Thymus (tissue), 14 donors: ENCODE measurements around the gene TRNP1. TPM values are rescaled to one million over a fixed set of nuclear protein-coding genes. Genes with fewer than 3 reads are reported as not detected.
"Not testable (repeated sequence)": the region's sequence is repeated elsewhere in the genome, so short reads cannot be mapped to it uniquely, and the experiment has no call there.

Experiments used
- DNase-seq, 9 donors: peaks; one replicate each; pipeline ENCODE4 v3.0.0-alpha.2; 2013; ENCODE audit warnings: low spot score in 9 of 9, low read depth in 6 of 9, missing footprints in 1 of 9
- H3K27ac ChIP-seq, 2 donors: one replicate each; pipeline ENCODE4 v1.5.1; 2013; ENCODE audit warnings: control low read depth in 1 of 2, low read depth in 1 of 2, low read length in 1 of 2, mild to moderate bottlenecking in 1 of 2, moderate library complexity in 1 of 2
- H3K27me3 ChIP-seq, 2 donors: one replicate each; pipeline ENCODE4 v1.5.1; 2013; ENCODE audit warnings: low read length in 1 of 2; ENCODE audit not compliant: control insufficient read depth in 2 of 2, insufficient read depth in 1 of 2
- H3K36me3 ChIP-seq, 2 donors: one replicate each; pipeline ENCODE4 v1.5.1; 2013; ENCODE audit warnings: low read length in 1 of 2, mild to moderate bottlenecking in 1 of 2, moderate library complexity in 1 of 2; ENCODE audit not compliant: control insufficient read depth in 2 of 2, insufficient read depth in 2 of 2
- H3K4me1 ChIP-seq, 2 donors: one replicate each; pipeline ENCODE4 v1.5.1; 2013; ENCODE audit warnings: low read length in 2 of 2; ENCODE audit not compliant: control insufficient read depth in 2 of 2, insufficient read depth in 2 of 2
- H3K4me3 ChIP-seq, 2 donors: one replicate each; pipeline ENCODE4 v1.5.1; 2013; ENCODE audit warnings: low read length in 2 of 2, control low read depth in 1 of 2, mild to moderate bottlenecking in 1 of 2
- H3K9me3 ChIP-seq, 2 donors: one replicate each; pipeline ENCODE4 v1.5.1; 2013; ENCODE audit warnings: low read length in 1 of 2, mild to moderate bottlenecking in 1 of 2; ENCODE audit not compliant: control insufficient read depth in 2 of 2, insufficient read depth in 1 of 2
- WGBS: extraction: QIAGEN DNeasy Blood & Tissue Kit; methylation state at CpG from one replicate; pipeline ENCODE4 v1.1.7; 2013; 5-methylcytosine and 5-hydroxymethylcytosine counted together
- long read RNA-seq, 10 donors: transcript quantifications; one replicate each; lab custom pipeline, GENCODE V29; 2026
- polyA plus RNA-seq: library from polyadenylated mRNA; stranded (reverse); fragments of 200-250 nt; gene quantifications from one replicate; pipeline ENCODE4 v1.2.3, GENCODE V29; 2013
- total RNA-seq: library from RNA; stranded (reverse); fragments of 120-200 nt; gene quantifications from one replicate; pipeline ENCODE4 v1.2.4, GENCODE V29; 2013
- donor health status: healthy.

The TRNP1 gene, protein sequence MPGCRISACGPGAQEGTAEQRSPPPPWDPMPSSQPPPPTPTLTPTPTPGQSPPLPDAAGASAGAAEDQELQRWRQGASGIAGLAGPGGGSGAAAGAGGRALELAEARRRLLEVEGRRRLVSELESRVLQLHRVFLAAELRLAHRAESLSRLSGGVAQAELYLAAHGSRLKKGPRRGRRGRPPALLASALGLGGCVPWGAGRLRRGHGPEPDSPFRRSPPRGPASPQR
- total RNA-seq (2.3 TPM), polyA plus RNA-seq (11.6 TPM)
- long read RNA-seq, donor 1, result 0 reads
- long read RNA-seq, donor 2, transcript TRNP1-201 (2 exons, 1,958 nt), result major isoform, 5 of 5 reads
- long read RNA-seq, donor 2, partial matches to known transcripts, result 0 of 5 reads
- long read RNA-seq, donor 2, other reads (novel, unspliced or antisense), result 0 of 5 reads
- long read RNA-seq, donor 3, partial matches to known transcripts, result 0 of 1 reads
- long read RNA-seq, donor 3, other reads (novel, unspliced or antisense), result 0 of 1 reads
- long read RNA-seq, donor 4, partial matches to known transcripts, result 0 of 2 reads
- long read RNA-seq, donor 4, other reads (novel, unspliced or antisense), result 0 of 2 reads
- long read RNA-seq, donor 5, partial matches to known transcripts, result 0 of 4 reads
- long read RNA-seq, donor 5, other reads (novel, unspliced or antisense), result 0 of 4 reads
- long read RNA-seq, donor 6, partial matches to known transcripts, result 0 of 1 reads
- long read RNA-seq, donor 6, other reads (novel, unspliced or antisense), result 0 of 1 reads
- long read RNA-seq, donor 7, partial matches to known transcripts, result 0 of 2 reads
- long read RNA-seq, donor 7, other reads (novel, unspliced or antisense), result 0 of 2 reads
- long read RNA-seq, donor 8, partial matches to known transcripts, result 0 of 2 reads
- long read RNA-seq, donor 8, other reads (novel, unspliced or antisense), result 0 of 2 reads
- long read RNA-seq, donor 9, partial matches to known transcripts, result 0 of 1 reads
- long read RNA-seq, donor 9, other reads (novel, unspliced or antisense), result 0 of 1 reads
- long read RNA-seq, donor 10, partial matches to known transcripts, result 0 of 4 reads
- long read RNA-seq, donor 10, other reads (novel, unspliced or antisense), result 0 of 4 reads

- H3K27me3 ChIP-seq, result peaks cover 51 to 80% of the 10 kb centered on the region in 2 donors
- H3K4me1 ChIP-seq, result peaks cover 9 to 37% of the 10 kb centered on the region in 2 donors
- H3K36me3 ChIP-seq, result no peaks in the 10 kb centered on the region
- peak within 1 kb of the TSS in 1 of 2 donors; percentile 15 for H3K27ac ChIP-seq
- H3K9me3 ChIP-seq, result peaks cover 0 to 13% of the 10 kb centered on the region in 2 donors
- H3K4me3 ChIP-seq, result peak within 1 kb of the TSS; percentile 18 to 50
- DNase-seq, result peak in 4 of 9 donors; percentile 32 to 65 (median 40)
- WGBS, result under 1% methylated on average over 59 of the region's 61 CpGs
Observed at GRCh38 chr1:26993237-26994019, at the start of gene TRNP1. TSS of gene TRNP1 (plus strand) at chr1:26993692. CDS start at chr1:26993787, 95 bp downstream.

- Histone ChIP-seq H3K4me1 (no peaks in the 10 kb centered on the region), H3K27ac (no peak overlapping the region), H3K36me3 (peaks cover 56 to 59% of the 10 kb centered on the region in 2 donors), H3K27me3 (no peaks in the 10 kb centered on the region), H3K9me3 (no peaks in the 10 kb centered on the region), H3K4me3 (no peak overlapping the region)
- DNase-seq, result no peak
- 95% methylated on average over 2 of the region's 2 CpGs for WGBS
Observed at GRCh38 chr1:26945138-26945537, 48.4 kb upstream of the TRNP1 start.

- H3K9me3 ChIP-seq, result no peaks in the 10 kb centered on the region
- no peak for DNase-seq
- no peaks in the 10 kb centered on the region for H3K27me3 ChIP-seq
- no peaks in the 10 kb centered on the region for H3K4me1 ChIP-seq
- H3K27ac ChIP-seq, result no peak overlapping the region
- no peak overlapping the region for H3K4me3 ChIP-seq
- WGBS, result 98% methylated on average over 8 of the region's 8 CpGs
- H3K36me3 ChIP-seq, result peaks cover 56 to 59% of the 10 kb centered on the region in 2 donors
Observed at GRCh38 chr1:26945728-26946127, 47.8 kb upstream of the TRNP1 start.

DNA sequence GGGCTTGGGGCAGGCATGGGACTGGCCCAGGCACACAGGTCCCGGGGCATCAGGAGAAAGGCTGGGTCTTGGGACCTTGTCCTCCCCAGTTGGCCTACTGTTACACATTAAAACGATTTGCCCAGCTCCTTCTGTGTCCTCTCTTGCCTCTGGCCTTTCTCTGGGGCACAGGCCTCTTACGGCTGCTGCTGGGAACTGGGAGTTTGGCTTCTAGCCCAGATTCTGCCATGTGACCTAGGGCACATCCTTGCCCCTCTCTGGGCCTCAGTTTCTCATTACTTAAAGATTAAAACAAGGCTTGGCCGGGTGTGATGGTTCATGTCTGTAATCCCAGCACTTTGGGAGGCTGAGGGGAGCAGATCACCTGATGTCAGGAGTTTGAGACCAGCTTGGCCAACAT is 47.2 kb upstream of the TRNP1 start:
- Histone ChIP-seq H3K4me1 (no peaks in the 10 kb centered on the region), H3K27me3 (no peaks in the 10 kb centered on the region), H3K9me3 (no peaks in the 10 kb centered on the region), H3K36me3 (peaks cover 54 to 56% of the 10 kb centered on the region in 2 donors), H3K4me3 (no peak overlapping the region), H3K27ac (no peak overlapping the region)
- WGBS, result 97% methylated on average over 4 of the region's 4 CpGs
- no peak for DNase-seq

- H3K9me3 ChIP-seq, H3K4me3 ChIP-seq, H3K27me3 ChIP-seq, DNase-seq, H3K4me1 ChIP-seq, H3K27ac ChIP-seq: not testable (repeated sequence)
- 95% methylated on average over 16 of the region's 16 CpGs for WGBS
- H3K36me3 ChIP-seq, result peaks cover 30 to 34% of the 10 kb centered on the region in 2 donors
Observed at GRCh38 chr1:26948725-26949057, 44.8 kb upstream of the TRNP1 start.

DNA sequence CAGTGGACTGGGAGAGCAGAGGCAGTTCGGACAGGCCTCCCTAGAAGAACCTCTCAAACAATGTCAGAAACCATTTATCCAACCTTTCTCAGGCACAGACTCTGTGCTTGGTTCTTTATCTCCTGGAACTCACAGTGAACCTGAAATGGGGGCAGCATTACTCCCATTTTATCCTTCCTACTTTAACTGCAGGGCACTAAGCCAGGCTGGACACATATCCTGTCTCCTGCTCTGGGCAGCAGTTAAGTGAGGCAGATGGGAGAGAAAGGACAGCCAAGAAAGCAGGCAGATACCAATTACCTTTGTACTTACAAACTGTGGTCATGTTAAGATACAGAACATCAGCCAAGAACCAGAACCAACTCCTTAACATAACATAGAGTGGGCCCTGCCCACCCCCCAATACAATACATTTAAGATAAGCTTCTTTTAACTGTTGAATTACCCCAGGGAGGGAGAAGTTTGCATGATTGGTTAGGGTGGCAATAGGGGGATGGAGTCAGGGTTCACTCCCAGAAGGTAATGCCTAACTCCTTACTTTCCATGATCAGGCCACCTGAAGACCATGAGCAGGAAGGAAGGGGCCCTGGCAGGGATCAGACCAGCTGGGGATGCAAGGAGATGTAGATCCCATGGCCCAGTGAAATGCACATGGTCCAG is 44.1 kb upstream of the TRNP1 start:
- 97% methylated on average over 1 of the region's 1 CpG for WGBS
- Histone ChIP-seq H3K27me3 (no peaks in the 10 kb centered on the region), H3K27ac (no peak overlapping the region), H3K4me3 (no peak overlapping the region), H3K9me3 (no peaks in the 10 kb centered on the region), H3K4me1 (no peaks in the 10 kb centered on the region), H3K36me3 (peaks cover 23 to 26% of the 10 kb centered on the region in 2 donors)
- DNase-seq, result no peak

- H3K9me3 ChIP-seq, result no peaks in the 10 kb centered on the region
- 91% methylated on average over 3 of the region's 3 CpGs for WGBS
- no peaks in the 10 kb centered on the region for H3K27me3 ChIP-seq
- H3K27ac ChIP-seq, result no peak overlapping the region
- DNase-seq, result no peak
- no peak overlapping the region for H3K4me3 ChIP-seq
- H3K4me1 ChIP-seq, result no peaks in the 10 kb centered on the region
- H3K36me3 ChIP-seq, result peaks cover 22% of the 10 kb centered on the region in 2 donors
Observed at GRCh38 chr1:26949926-26950319, 43.6 kb upstream of the TRNP1 start.

GRCh38 chr1:26950602-26951001 is 42.9 kb upstream of the TRNP1 start:
- H3K4me3 ChIP-seq, result no peak overlapping the region
- WGBS, result 89% methylated on average over 8 of the region's 8 CpGs
- no peaks in the 10 kb centered on the region for H3K4me1 ChIP-seq
- peaks cover 16% of the 10 kb centered on the region in 2 donors for H3K36me3 ChIP-seq
- H3K27me3 ChIP-seq, result no peaks in the 10 kb centered on the region
- H3K27ac ChIP-seq, result no peak overlapping the region
- H3K9me3 ChIP-seq, result no peaks in the 10 kb centered on the region
- no peak for DNase-seq
